ENCODE results near the gene APP.
A peak's percentile ranks its signal among the peaks of the same experiment; 100 is the strongest.

Gene APP

GRCh38 chr21:25974964-25975363 is 195.6 kb downstream of the APP start:
- H3K36me3 ChIP-seq (ENCODE audit: insufficient read depth, low read length), result no peaks in the 10 kb centered on the region
- H2AFZ ChIP-seq (ENCODE audit: low read length), result no peak overlapping the region
- no peaks in the 10 kb centered on the region; the same call in 1 of the 2 replicates for H3K9me3 ChIP-seq (ENCODE audit: insufficient read depth, low read depth, low read length)
- H4K20me1 ChIP-seq (ENCODE audit: insufficient read depth, low read length, poor library complexity, severe bottlenecking), result no peaks in the 10 kb centered on the region
- no peaks in the 10 kb centered on the region for H3K27me3 ChIP-seq (ENCODE audit: insufficient read depth, low read length, poor library complexity, severe bottlenecking)
- H3K9ac ChIP-seq (ENCODE audit: low read depth, low read length, poor library complexity, severe bottlenecking), result no peak overlapping the region
- H3K9me2 ChIP-seq (replicated peaks; ENCODE audit: low read depth, low read length), result no peaks in the 10 kb centered on the region
- TF ChIP-seq EZH2phosphoT487 (IDR thresholded peaks at IDR 0.05; ENCODE audit: borderline replicate concordance), result no peak
- TF ChIP-seq, protein P1, sequence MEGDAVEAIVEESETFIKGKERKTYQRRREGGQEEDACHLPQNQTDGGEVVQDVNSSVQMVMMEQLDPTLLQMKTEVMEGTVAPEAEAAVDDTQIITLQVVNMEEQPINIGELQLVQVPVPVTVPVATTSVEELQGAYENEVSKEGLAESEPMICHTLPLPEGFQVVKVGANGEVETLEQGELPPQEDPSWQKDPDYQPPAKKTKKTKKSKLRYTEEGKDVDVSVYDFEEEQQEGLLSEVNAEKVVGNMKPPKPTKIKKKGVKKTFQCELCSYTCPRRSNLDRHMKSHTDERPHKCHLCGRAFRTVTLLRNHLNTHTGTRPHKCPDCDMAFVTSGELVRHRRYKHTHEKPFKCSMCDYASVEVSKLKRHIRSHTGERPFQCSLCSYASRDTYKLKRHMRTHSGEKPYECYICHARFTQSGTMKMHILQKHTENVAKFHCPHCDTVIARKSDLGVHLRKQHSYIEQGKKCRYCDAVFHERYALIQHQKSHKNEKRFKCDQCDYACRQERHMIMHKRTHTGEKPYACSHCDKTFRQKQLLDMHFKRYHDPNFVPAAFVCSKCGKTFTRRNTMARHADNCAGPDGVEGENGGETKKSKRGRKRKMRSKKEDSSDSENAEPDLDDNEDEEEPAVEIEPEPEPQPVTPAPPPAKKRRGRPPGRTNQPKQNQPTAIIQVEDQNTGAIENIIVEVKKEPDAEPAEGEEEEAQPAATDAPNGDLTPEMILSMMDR (conservative IDR thresholded peaks at IDR 0.05; ENCODE audit: low read length), result no peak
- no peaks in the 10 kb centered on the region for H3K4me1 ChIP-seq (ENCODE audit: insufficient read depth, low read length, poor library complexity, severe bottlenecking)
- no peak overlapping the region for H3K4me3 ChIP-seq (ENCODE audit: low read length, poor library complexity, severe bottlenecking)
- H3K4me2 ChIP-seq (ENCODE audit: low read depth, low read length, poor library complexity, severe bottlenecking), result no peak overlapping the region
- no peaks in the 10 kb centered on the region for H3K79me2 ChIP-seq (ENCODE audit: insufficient read depth, low read length)
- H3F3A ChIP-seq (ENCODE audit: low read depth), result no peaks in the 10 kb centered on the region

DNA sequence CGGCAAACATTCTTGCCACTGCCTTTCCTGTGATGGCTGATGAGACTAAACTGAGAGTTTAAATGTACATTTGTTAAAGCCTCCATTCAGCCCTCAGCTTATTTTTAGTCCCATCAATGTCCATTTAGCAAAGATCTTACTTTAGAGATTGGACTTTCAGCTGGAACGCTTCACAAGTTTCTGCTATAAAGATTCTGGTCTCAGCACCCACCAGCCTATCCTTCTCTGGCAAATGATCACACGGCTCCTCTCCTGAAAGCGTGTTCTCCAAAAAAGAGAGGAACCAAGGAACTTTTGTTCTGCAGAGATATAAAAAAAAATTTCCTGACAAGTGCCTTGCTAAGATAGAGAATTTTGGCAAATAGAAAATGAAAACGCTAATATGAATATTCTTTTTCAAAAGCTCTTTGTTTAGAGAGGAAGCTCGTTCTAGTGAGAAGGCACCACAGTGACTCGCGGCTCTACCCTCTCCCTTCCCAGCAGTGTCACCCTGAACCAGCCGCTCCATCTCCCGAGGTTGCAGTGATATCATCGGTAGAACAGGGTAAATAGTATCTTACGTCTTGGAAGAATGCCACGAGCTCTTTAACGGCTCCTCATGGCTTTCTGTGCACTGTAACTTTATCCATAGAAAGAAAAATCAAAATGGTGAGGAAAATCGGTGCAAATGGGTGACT is 200.2 kb downstream of the APP start:
- Histone ChIP-seq H3K9me2 (replicated peaks; ENCODE audit: low read depth, low read length) (no peaks in the 10 kb centered on the region), H3K9ac (ENCODE audit: low read depth, low read length, poor library complexity, severe bottlenecking) (no peak overlapping the region), H3K4me2 (ENCODE audit: low read depth, low read length, poor library complexity, severe bottlenecking) (no peak overlapping the region), H4K20me1 (ENCODE audit: insufficient read depth, low read length, poor library complexity, severe bottlenecking) (no peaks in the 10 kb centered on the region), H3K79me2 (ENCODE audit: insufficient read depth, low read length) (no peaks in the 10 kb centered on the region), H3K4me1 (ENCODE audit: insufficient read depth, low read length, poor library complexity, severe bottlenecking) (no peaks in the 10 kb centered on the region), H3K4me3 (ENCODE audit: low read length, poor library complexity, severe bottlenecking) (no peak overlapping the region), H2AFZ (ENCODE audit: low read length) (no peak overlapping the region), H3K27me3 (ENCODE audit: insufficient read depth, low read length, poor library complexity, severe bottlenecking) (no peaks in the 10 kb centered on the region), H3F3A (ENCODE audit: low read depth) (no peaks in the 10 kb centered on the region), H3K9me3 (ENCODE audit: insufficient read depth, low read depth, low read length) (peaks cover 4% of the 10 kb centered on the region; the same call in 1 of the 2 replicates), H3K36me3 (ENCODE audit: insufficient read depth, low read length) (no peaks in the 10 kb centered on the region)
- TF ChIP-seq, protein P1 (conservative IDR thresholded peaks at IDR 0.05; ENCODE audit: low read length), result no peak
- TF ChIP-seq EZH2phosphoT487 (IDR thresholded peaks at IDR 0.05; ENCODE audit: borderline replicate concordance), result no peak

GRCh38 chr21:25967901-25968438 is 202.6 kb downstream of the APP start:
- Histone ChIP-seq H3K9ac (ENCODE audit: low read depth, low read length, poor library complexity, severe bottlenecking) (no peak overlapping the region), H3K4me2 (ENCODE audit: low read depth, low read length, poor library complexity, severe bottlenecking) (no peak overlapping the region)

More at GRCh38 chr21:25967901-25968438, 202.6 kb downstream of the APP start:
- Histone ChIP-seq H4K20me1 (ENCODE audit: insufficient read depth, low read length, poor library complexity, severe bottlenecking) (no peaks in the 10 kb centered on the region), H3K79me2 (ENCODE audit: insufficient read depth, low read length) (no peaks in the 10 kb centered on the region), H3K9me2 (replicated peaks; ENCODE audit: low read depth, low read length) (no peaks in the 10 kb centered on the region), H3K4me1 (ENCODE audit: insufficient read depth, low read length, poor library complexity, severe bottlenecking) (no peaks in the 10 kb centered on the region), H2AFZ (ENCODE audit: low read length) (peak overlapping the region; percentile 70; the same call in 1 of the 2 replicates), H3F3A (ENCODE audit: low read depth) (no peaks in the 10 kb centered on the region), H3K27me3 (ENCODE audit: insufficient read depth, low read length, poor library complexity, severe bottlenecking) (no peaks in the 10 kb centered on the region), H3K9me3 (ENCODE audit: insufficient read depth, low read depth, low read length) (peaks cover 4% of the 10 kb centered on the region; the same call in 1 of the 2 replicates), H3K36me3 (ENCODE audit: insufficient read depth, low read length) (no peaks in the 10 kb centered on the region), H3K4me3 (ENCODE audit: low read length, poor library complexity, severe bottlenecking) (no peak overlapping the region)
- TF ChIP-seq EZH2phosphoT487 (IDR thresholded peaks at IDR 0.05; ENCODE audit: borderline replicate concordance), result no peak
- TF ChIP-seq, protein P1 (conservative IDR thresholded peaks at IDR 0.05; ENCODE audit: low read length), result no peak

Data from Loucy (cell line).